NCI-H69 (cell line): ENCODE measurements around the gene KLHDC10.
"Not testable (repeated sequence)": the region's sequence is repeated elsewhere in the genome, so short reads cannot be mapped to it uniquely, and the experiment has no call there.

Experiments used
- DNase-seq: peaks from one replicate; lab custom pipeline; 2025; lab: John Stamatoyannopoulos, UW

KLHDC10 gene

GRCh38 chr7:130141884-130142653, 71.7 kb downstream of the KLHDC10 start:
- no peak for DNase-seq

- no peak for DNase-seq
Observed at GRCh38 chr7:130142654-130143333, 72.5 kb downstream of the KLHDC10 start.

GRCh38 chr7:130143334-130143732, 73.0 kb downstream of the KLHDC10 start:
- DNase-seq: no peak

- no peak for DNase-seq
Observed at GRCh38 chr7:130143986-130144311, 73.6 kb downstream of the KLHDC10 start.

- DNase-seq: peak; percentile 67
Observed at GRCh38 chr7:130144312-130145171, 74.2 kb downstream of the KLHDC10 start.

- no peak for DNase-seq
Observed at GRCh38 chr7:130145424-130146100, 75.2 kb downstream of the KLHDC10 start.

GRCh38 chr7:130146142-130146541, 75.8 kb downstream of the KLHDC10 start:
- DNase-seq: not testable (repeated sequence)

GRCh38 chr7:130146693-130147405, 76.5 kb downstream of the KLHDC10 start:
- no peak for DNase-seq

GRCh38 chr7:130147710-130148325, 77.5 kb downstream of the KLHDC10 start:
- DNase-seq: no peak

- DNase-seq: peak; percentile 72
Observed at GRCh38 chr7:130148561-130148960, 78.2 kb downstream of the KLHDC10 start.

- DNase-seq: peak; percentile 97
Observed at GRCh38 chr7:130149281-130150139, 79.2 kb downstream of the KLHDC10 start.

GRCh38 chr7:130150587-130150986, 80.3 kb downstream of the KLHDC10 start:
- DNase-seq: peak; percentile 25

GRCh38 chr7:130151591-130152492, 81.5 kb downstream of the KLHDC10 start:
- DNase-seq: peak; percentile 32

GRCh38 chr7:130152493-130153210, 82.3 kb downstream of the KLHDC10 start:
- DNase-seq: no peak

GRCh38 chr7:130153211-130153908, 83.0 kb downstream of the KLHDC10 start:
- peak; percentile 42 for DNase-seq

GRCh38 chr7:130154131-130154500, 83.8 kb downstream of the KLHDC10 start:
- no peak for DNase-seq

GRCh38 chr7:130154501-130155317, 84.4 kb downstream of the KLHDC10 start:
- DNase-seq: peak; percentile 99
